Hematopoietic multipotent progenitor cell treated with erythropoietin and hydrocortisone succinate and interleukin-3 and kit ligand, for 6 days (in vitro differentiated cells): ENCODE data around the gene TMEM186.
A peak's percentile ranks its signal among the peaks of the same experiment; 100 is the strongest.
"Not testable (repeated sequence)": the region's sequence is repeated elsewhere in the genome, so short reads cannot be mapped to it uniquely, and the experiment has no call there.

Experiments used
- DNase-seq: peaks from one replicate; pipeline ENCODE4 v3.0.0-alpha.2; 2015

TMEM186 gene

GRCh38 chr16:8768283-8768682, 29.2 kb downstream of the TMEM186 start:
- no peak for DNase-seq

GRCh38 chr16:8767176-8767575, 30.3 kb downstream of the TMEM186 start:
- DNase-seq = no peak

GRCh38 chr16:8764525-8765250, 32.8 kb downstream of the TMEM186 start:
- no peak for DNase-seq

- DNase-seq = no peak
These were observed 33.5 kb downstream of the TMEM186 start for GRCh38 chr16:8763899-8764298.

GRCh38 chr16:8763083-8763482, 34.4 kb downstream of the TMEM186 start:
- no peak for DNase-seq

GRCh38 chr16:8762254-8762653, 35.2 kb downstream of the TMEM186 start:
- no peak for DNase-seq

GRCh38 chr16:8761078-8761477, 36.4 kb downstream of the TMEM186 start:
- DNase-seq = no peak

GRCh38 chr16:8760021-8760420, 37.4 kb downstream of the TMEM186 start:
- DNase-seq = no peak

- no peak for DNase-seq
These were observed 39.4 kb downstream of the TMEM186 start for GRCh38 chr16:8758022-8758421.

GRCh38 chr16:8756755-8757154, 40.7 kb downstream of the TMEM186 start:
- no peak for DNase-seq

GRCh38 chr16:8753416-8754054, 43.9 kb downstream of the TMEM186 start:
- no peak for DNase-seq

GRCh38 chr16:8752706-8753105, 44.7 kb downstream of the TMEM186 start:
- DNase-seq = peak; percentile 12

- no peak for DNase-seq
These were observed 45.7 kb downstream of the TMEM186 start for GRCh38 chr16:8751481-8752311.

GRCh38 chr16:8748944-8749343, 48.5 kb downstream of the TMEM186 start:
- not testable (repeated sequence) for DNase-seq
